GM13977 (cell line): ENCODE results near the gene NMU.

Experiments used
- DNase-seq: peaks from one replicate; pipeline ENCODE4 v3.0.0; 2012; ENCODE audit warnings: low spot score
- CTCF ChIP-seq: IDR thresholded peaks from 2 replicates; pipeline ENCODE4 v1.5.1; 2012; ENCODE audit warnings: mild to moderate bottlenecking, control low read depth; ENCODE audit not compliant: insufficient read depth; ENCODE audit errors: extremely low read depth, missing control alignments
- in situ Hi-C: fragments of 300-500 bp; cut with MboI; formaldehyde crosslinking; loops from one replicate; pipeline ENCODE4 v1.12.0; 2022; ENCODE audit warnings: low sequenced_read_pairs, low pct_unique_long_range_greater_than_20kb, mixed read lengths, inconsistent platforms; ENCODE audit not compliant: unreplicated experiment

The NMU gene

GRCh38 chr4:55612341-55612740, 23.8 kb downstream of the NMU start:
- DNase-seq: no peak
- in situ Hi-C loops: no loop called here
- TF ChIP-seq CTCF: no peak

GRCh38 chr4:55611358-55612059, 24.6 kb downstream of the NMU start:
- in situ Hi-C loops: no loop called here
- TF ChIP-seq CTCF: no peak
- no peak for DNase-seq

GRCh38 chr4:55610381-55610780, 25.7 kb downstream of the NMU start:
- TF ChIP-seq CTCF: no peak
- in situ Hi-C loops: no loop called here
- DNase-seq: no peak

- in situ Hi-C loops: no loop called here
- no peak for TF ChIP-seq CTCF
- no peak for DNase-seq
Observed at GRCh38 chr4:55609393-55609866, 26.7 kb downstream of the NMU start.

- no peak for DNase-seq
Observed at GRCh38 chr4:55608591-55608990, 27.5 kb downstream of the NMU start.

GRCh38 chr4:55604996-55605395, 31.1 kb downstream of the NMU start:
- no peak for TF ChIP-seq CTCF
- in situ Hi-C loops: no loop called here
- no peak for DNase-seq

More at GRCh38 chr4:55608591-55608990, 27.5 kb downstream of the NMU start:
- in situ Hi-C loops: no loop called here
- no peak for TF ChIP-seq CTCF
